ENCODE results near the gene ARF5. TPM values are rescaled to one million over a fixed set of nuclear protein-coding genes. Genes with fewer than 3 reads are reported as not detected.

Gene ARF5
- total RNA-seq, 1 experiment from 2014 or later: 105 TPM

DNA sequence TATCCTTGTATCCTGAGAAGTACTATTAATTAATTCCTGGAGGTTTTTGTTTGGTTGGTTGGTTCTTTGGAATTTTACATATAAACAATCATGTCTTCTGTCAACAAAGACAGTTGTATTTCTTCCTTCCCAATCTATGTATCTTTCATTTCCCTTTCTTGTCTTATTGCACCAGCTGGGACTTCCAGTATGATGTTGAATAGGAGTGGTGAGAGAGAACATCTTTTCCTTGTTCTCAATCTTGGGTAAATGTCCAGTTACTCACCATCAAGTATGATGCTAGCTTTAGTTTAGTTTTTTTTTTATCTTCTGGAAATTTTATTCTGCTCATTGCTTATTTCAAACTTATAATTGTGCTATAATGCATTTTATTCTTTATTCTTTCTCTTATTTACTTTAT lies 37.1 kb downstream of the ARF5 start:
- no peaks in the 10 kb centered on the region for H3K4me1 Mint-ChIP-seq (ENCODE audit: low read depth, unreplicated experiment)
- H3K4me3 Mint-ChIP-seq (ENCODE audit: low read depth, unreplicated experiment): no peak overlapping the region
- H3K36me3 Mint-ChIP-seq (ENCODE audit: insufficient read depth, unreplicated experiment): no peaks in the 10 kb centered on the region
- H3K27me3 Mint-ChIP-seq (ENCODE audit: unreplicated experiment): peaks cover 47% of the 10 kb centered on the region
- no TSS peak for BruUV-seq (replicated peaks)
- DNase-seq: no peak
- intact Hi-C loops (cut with micrococcal nuclease; ENCODE audit: unreplicated experiment): no loop called here
- CTCF ChIA-PET: no interaction called here
- TF ChIP-seq, protein P1, sequence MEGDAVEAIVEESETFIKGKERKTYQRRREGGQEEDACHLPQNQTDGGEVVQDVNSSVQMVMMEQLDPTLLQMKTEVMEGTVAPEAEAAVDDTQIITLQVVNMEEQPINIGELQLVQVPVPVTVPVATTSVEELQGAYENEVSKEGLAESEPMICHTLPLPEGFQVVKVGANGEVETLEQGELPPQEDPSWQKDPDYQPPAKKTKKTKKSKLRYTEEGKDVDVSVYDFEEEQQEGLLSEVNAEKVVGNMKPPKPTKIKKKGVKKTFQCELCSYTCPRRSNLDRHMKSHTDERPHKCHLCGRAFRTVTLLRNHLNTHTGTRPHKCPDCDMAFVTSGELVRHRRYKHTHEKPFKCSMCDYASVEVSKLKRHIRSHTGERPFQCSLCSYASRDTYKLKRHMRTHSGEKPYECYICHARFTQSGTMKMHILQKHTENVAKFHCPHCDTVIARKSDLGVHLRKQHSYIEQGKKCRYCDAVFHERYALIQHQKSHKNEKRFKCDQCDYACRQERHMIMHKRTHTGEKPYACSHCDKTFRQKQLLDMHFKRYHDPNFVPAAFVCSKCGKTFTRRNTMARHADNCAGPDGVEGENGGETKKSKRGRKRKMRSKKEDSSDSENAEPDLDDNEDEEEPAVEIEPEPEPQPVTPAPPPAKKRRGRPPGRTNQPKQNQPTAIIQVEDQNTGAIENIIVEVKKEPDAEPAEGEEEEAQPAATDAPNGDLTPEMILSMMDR (IDR thresholded peaks at IDR 0.05; ENCODE audit: unreplicated experiment): no peak
- no peak overlapping the region for H3K27ac Mint-ChIP-seq (ENCODE audit: unreplicated experiment)
- H3K9me3 Mint-ChIP-seq (ENCODE audit: low read depth, unreplicated experiment): no peaks in the 10 kb centered on the region

DNA sequence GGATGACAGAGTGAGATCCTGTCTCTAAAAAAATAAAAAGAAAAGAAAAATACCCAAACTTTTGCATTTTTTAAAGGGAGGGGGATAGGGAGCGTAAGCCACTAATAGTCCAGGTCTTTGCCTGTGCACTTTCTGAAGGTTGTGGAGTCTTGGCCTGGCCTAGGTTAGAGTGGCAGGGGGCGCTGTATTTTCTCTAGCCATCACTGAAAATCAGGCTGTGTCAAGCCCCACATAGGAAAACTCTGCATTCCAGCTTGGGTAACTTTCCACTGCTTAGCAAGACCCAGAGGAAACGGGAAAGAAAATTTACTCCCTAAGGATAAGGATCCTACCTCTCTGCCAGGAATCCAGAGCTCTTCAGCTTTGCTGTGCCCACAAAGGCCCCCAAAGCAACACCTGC lies 40.2 kb downstream of the ARF5 start:
- peaks cover 38% of the 10 kb centered on the region for H3K27me3 Mint-ChIP-seq (ENCODE audit: unreplicated experiment)
- intact Hi-C loops (cut with micrococcal nuclease; ENCODE audit: unreplicated experiment): no loop called here
- DNase-seq: no peak
- no peaks in the 10 kb centered on the region for H3K9me3 Mint-ChIP-seq (ENCODE audit: low read depth, unreplicated experiment)
- no TSS peak for BruUV-seq (replicated peaks)
- H3K36me3 Mint-ChIP-seq (ENCODE audit: insufficient read depth, unreplicated experiment): no peaks in the 10 kb centered on the region
- H3K4me3 Mint-ChIP-seq (ENCODE audit: low read depth, unreplicated experiment): no peak overlapping the region
- CTCF ChIA-PET: interaction anchor here (1.3 kb wide), 1 partner anchor 11 kb away, joined by 4 read pairs; the partner anchor contains the start of gene PAX4
- no peak overlapping the region for H3K27ac Mint-ChIP-seq (ENCODE audit: unreplicated experiment)
- no peaks in the 10 kb centered on the region for H3K4me1 Mint-ChIP-seq (ENCODE audit: low read depth, unreplicated experiment)
- TF ChIP-seq, protein P1 (IDR thresholded peaks at IDR 0.05; ENCODE audit: unreplicated experiment): no peak

DNA sequence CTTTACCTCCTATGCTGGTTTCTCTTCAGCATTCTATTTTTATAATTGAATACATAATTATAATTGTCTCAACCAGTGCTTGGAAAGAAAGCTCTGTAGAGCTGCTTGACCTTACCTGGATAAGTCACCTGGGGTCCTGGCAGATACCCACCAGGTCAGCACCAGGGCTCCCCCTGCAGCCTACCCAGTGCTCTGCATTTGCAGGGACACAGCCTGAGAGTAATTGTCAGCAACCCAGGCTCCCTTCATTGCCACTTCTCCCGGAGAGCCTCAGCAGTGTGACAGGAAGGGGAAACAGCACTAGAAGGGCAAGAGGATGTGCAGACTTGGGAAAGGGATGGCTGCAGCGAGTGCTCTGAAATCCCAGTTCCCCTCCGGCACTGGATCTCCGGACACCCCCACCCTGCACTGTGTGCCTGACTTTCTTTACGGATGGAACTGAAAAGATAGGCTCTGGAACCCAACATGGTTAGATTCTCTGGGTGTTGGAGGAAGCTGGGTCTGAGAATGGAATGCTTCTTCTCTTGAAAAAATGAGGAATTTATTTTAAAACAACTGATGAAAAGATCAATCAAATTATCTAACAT lies 41.1 kb downstream of the ARF5 start:
- H3K4me3 Mint-ChIP-seq (ENCODE audit: low read depth, unreplicated experiment): no peak overlapping the region
- peak; percentile 63 for DNase-seq
- no peaks in the 10 kb centered on the region for H3K4me1 Mint-ChIP-seq (ENCODE audit: low read depth, unreplicated experiment)
- H3K9me3 Mint-ChIP-seq (ENCODE audit: low read depth, unreplicated experiment): no peaks in the 10 kb centered on the region
- no TSS peak for BruUV-seq (replicated peaks)
- peaks cover 41% of the 10 kb centered on the region for H3K27me3 Mint-ChIP-seq (ENCODE audit: unreplicated experiment)
- TF ChIP-seq, protein P1 (IDR thresholded peaks at IDR 0.05; ENCODE audit: unreplicated experiment): peak; percentile 41
- H3K36me3 Mint-ChIP-seq (ENCODE audit: insufficient read depth, unreplicated experiment): no peaks in the 10 kb centered on the region
- CTCF ChIA-PET: interaction anchor here (1.3 kb wide), 1 partner anchor 12 kb away, joined by 4 read pairs; the partner anchor contains the start of gene PAX4
- H3K27ac Mint-ChIP-seq (ENCODE audit: unreplicated experiment): no peak overlapping the region
- intact Hi-C loops (cut with micrococcal nuclease; ENCODE audit: unreplicated experiment): no loop called here

DNA sequence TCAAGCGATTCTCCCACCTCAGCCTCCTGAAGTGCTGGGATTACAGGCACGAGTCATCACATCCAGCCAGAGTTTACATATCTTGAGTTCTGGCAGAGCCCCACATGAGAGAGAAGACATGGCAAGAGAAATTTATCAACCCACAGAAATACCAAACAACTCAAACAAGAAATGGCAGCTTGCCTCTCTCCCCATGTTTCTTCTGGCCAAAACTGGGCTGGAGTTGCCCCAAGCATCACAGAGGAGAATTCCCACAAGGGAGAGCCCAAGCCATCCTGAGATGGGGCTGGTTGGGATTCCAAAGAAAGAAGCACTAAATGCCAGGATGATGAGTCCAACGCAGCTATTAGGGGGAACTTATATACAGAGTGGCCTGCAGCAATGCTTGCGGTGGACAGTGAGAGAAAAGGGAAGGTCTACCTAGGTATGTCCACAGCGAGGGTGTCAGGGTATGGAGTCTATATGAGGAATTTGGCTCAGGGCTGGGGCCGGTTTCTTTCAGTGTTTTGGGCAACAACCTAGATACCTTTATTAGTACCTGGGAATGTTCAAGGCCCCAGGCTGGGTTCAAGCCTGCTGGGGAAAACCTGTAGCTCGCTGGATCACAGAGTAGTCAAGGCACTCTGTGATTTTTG lies 44.2 kb downstream of the ARF5 start:
- TF ChIP-seq, protein P1 (IDR thresholded peaks at IDR 0.05; ENCODE audit: unreplicated experiment): no peak
- CTCF ChIA-PET: no interaction called here
- H3K27ac Mint-ChIP-seq (ENCODE audit: unreplicated experiment): no peak overlapping the region
- no peak for DNase-seq
- H3K4me3 Mint-ChIP-seq (ENCODE audit: low read depth, unreplicated experiment): no peak overlapping the region
- intact Hi-C loops (cut with micrococcal nuclease; ENCODE audit: unreplicated experiment): no loop called here
- no TSS peak for BruUV-seq (replicated peaks)
- peaks cover 60% of the 10 kb centered on the region for H3K27me3 Mint-ChIP-seq (ENCODE audit: unreplicated experiment)
- no peaks in the 10 kb centered on the region for H3K4me1 Mint-ChIP-seq (ENCODE audit: low read depth, unreplicated experiment)
- no peaks in the 10 kb centered on the region for H3K9me3 Mint-ChIP-seq (ENCODE audit: low read depth, unreplicated experiment)
- H3K36me3 Mint-ChIP-seq (ENCODE audit: insufficient read depth, unreplicated experiment): no peaks in the 10 kb centered on the region
